Measurements from ENCODE around the gene LPP. TPM values are rescaled to one million over a fixed set of nuclear protein-coding genes. Genes with fewer than 3 reads are reported as not detected.

LPP gene
- total RNA-seq, 1 experiment from 2014 or later, result 20.4 TPM

DNA sequence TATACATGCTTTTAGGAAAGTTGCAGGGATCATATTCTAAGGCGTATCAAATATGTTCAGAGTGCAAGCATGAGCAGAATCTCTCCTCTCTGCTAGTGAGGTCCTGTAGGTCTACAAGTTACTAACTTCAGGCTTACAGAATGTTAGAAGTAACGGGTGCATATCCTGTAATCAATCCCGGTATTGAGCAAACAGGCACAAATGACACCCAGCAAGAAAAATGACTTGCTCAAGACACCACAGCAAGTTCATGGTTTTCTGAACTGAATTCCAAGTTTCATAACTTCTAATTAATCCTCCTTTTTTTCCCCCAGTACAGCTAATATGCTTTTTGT, 663.9 kb downstream of the LPP start:
- no peaks in the 10 kb centered on the region for H3F3A ChIP-seq (ENCODE audit: low read length, unreplicated experiment)
- BruUV-seq (replicated peaks), result no TSS peak
- no peak overlapping the region for H3K27ac ChIP-seq (ENCODE audit: low read length)
- DNase-seq (no peak), ATAC-seq (no peak)
- H3K9me2 ChIP-seq (replicated peaks; ENCODE audit: low read length), result no peaks in the 10 kb centered on the region
- no peaks in the 10 kb centered on the region for H3K27me3 ChIP-seq (ENCODE audit: low read length)
- H3K79me2 ChIP-seq (ENCODE audit: low read length), result no peaks in the 10 kb centered on the region
- no peaks in the 10 kb centered on the region for H3K36me3 ChIP-seq (ENCODE audit: low read depth, low read length)
- ChIA-PET POLR2A (ENCODE audit: unreplicated experiment) (no interaction called here), CTCF (no interaction called here)
- intact Hi-C loops (cut with micrococcal nuclease), result no loop called here
- H3K4me2 ChIP-seq (ENCODE audit: low read length), result no peak overlapping the region
- H3K9ac ChIP-seq (ENCODE audit: low read length), result no peak overlapping the region
- H3K9me3 ChIP-seq (ENCODE audit: low read length), result no peaks in the 10 kb centered on the region
- H2AFZ ChIP-seq (ENCODE audit: low read length), result no peak overlapping the region
- TF ChIP-seq EZH2 (IDR thresholded peaks at IDR 0.05; ENCODE audit: low read length, unreplicated experiment) (no peak), EZH2phosphoT487 (IDR thresholded peaks at IDR 0.05; ENCODE audit: borderline replicate concordance, low read length) (no peak)
- TF ChIP-seq, protein P1, sequence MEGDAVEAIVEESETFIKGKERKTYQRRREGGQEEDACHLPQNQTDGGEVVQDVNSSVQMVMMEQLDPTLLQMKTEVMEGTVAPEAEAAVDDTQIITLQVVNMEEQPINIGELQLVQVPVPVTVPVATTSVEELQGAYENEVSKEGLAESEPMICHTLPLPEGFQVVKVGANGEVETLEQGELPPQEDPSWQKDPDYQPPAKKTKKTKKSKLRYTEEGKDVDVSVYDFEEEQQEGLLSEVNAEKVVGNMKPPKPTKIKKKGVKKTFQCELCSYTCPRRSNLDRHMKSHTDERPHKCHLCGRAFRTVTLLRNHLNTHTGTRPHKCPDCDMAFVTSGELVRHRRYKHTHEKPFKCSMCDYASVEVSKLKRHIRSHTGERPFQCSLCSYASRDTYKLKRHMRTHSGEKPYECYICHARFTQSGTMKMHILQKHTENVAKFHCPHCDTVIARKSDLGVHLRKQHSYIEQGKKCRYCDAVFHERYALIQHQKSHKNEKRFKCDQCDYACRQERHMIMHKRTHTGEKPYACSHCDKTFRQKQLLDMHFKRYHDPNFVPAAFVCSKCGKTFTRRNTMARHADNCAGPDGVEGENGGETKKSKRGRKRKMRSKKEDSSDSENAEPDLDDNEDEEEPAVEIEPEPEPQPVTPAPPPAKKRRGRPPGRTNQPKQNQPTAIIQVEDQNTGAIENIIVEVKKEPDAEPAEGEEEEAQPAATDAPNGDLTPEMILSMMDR (conservative IDR thresholded peaks at IDR 0.05; ENCODE audit: low read depth, low read length), result no peak
- H4K20me1 ChIP-seq (ENCODE audit: low read length), result no peaks in the 10 kb centered on the region
- no peaks in the 10 kb centered on the region for H3K4me1 ChIP-seq (ENCODE audit: insufficient read depth, low read length)
- no peak overlapping the region for H3K4me3 ChIP-seq (ENCODE audit: low read length)

DNA sequence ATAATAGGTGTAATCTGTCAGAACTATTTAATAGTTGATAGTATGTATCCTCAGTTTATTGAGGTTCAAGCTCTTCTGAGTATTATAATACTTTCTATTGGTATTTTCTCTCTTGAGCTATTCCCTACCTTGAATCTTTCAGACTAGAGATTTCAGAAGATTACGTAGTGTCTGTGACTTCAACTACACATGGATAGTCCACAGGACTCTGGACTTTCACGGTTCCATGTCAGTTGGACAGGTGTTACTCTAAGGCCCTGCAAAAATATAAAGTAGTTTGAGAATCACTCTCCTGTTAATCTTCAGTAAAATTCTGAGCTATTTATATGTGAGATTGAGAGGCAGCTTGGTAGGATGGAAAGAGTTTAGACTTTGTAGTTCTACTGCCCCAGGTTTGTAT, 664.3 kb downstream of the LPP start:
- ChIA-PET POLR2A (ENCODE audit: unreplicated experiment) (no interaction called here), CTCF (no interaction called here)
- no peak overlapping the region for H2AFZ ChIP-seq (ENCODE audit: low read length)
- H3K4me1 ChIP-seq (ENCODE audit: insufficient read depth, low read length), result no peaks in the 10 kb centered on the region
- H4K20me1 ChIP-seq (ENCODE audit: low read length), result no peaks in the 10 kb centered on the region
- no TSS peak for BruUV-seq (replicated peaks)
- DNase-seq (no peak), ATAC-seq (no peak)
- H3K9me2 ChIP-seq (replicated peaks; ENCODE audit: low read length), result no peaks in the 10 kb centered on the region
- no peaks in the 10 kb centered on the region for H3K9me3 ChIP-seq (ENCODE audit: low read length)
- no peak overlapping the region for H3K9ac ChIP-seq (ENCODE audit: low read length)
- no peak overlapping the region for H3K4me2 ChIP-seq (ENCODE audit: low read length)
- TF ChIP-seq, protein P1 (conservative IDR thresholded peaks at IDR 0.05; ENCODE audit: low read depth, low read length), result no peak
- no peak for TF ChIP-seq EZH2 (IDR thresholded peaks at IDR 0.05; ENCODE audit: low read length, unreplicated experiment)
- TF ChIP-seq EZH2phosphoT487 (IDR thresholded peaks at IDR 0.05; ENCODE audit: borderline replicate concordance, low read length), result no peak
- no peak overlapping the region for H3K4me3 ChIP-seq (ENCODE audit: low read length)
- no peak overlapping the region for H3K27ac ChIP-seq (ENCODE audit: low read length)
- intact Hi-C loops (cut with micrococcal nuclease), result no loop called here
- H3K36me3 ChIP-seq (ENCODE audit: low read depth, low read length), result no peaks in the 10 kb centered on the region
- no peaks in the 10 kb centered on the region for H3F3A ChIP-seq (ENCODE audit: low read length, unreplicated experiment)
- H3K27me3 ChIP-seq (ENCODE audit: low read length), result no peaks in the 10 kb centered on the region
- no peaks in the 10 kb centered on the region for H3K79me2 ChIP-seq (ENCODE audit: low read length)

GRCh38 chr3:188819939-188820338, 666.0 kb downstream of the LPP start:
- Histone ChIP-seq H4K20me1 (ENCODE audit: low read length) (no peaks in the 10 kb centered on the region), H3K27ac (ENCODE audit: low read length) (no peak overlapping the region), H3K9me3 (ENCODE audit: low read length) (no peaks in the 10 kb centered on the region), H2AFZ (ENCODE audit: low read length) (no peak overlapping the region), H3K4me2 (ENCODE audit: low read length) (no peak overlapping the region), H3K36me3 (ENCODE audit: low read depth, low read length) (no peaks in the 10 kb centered on the region), H3K9ac (ENCODE audit: low read length) (no peak overlapping the region), H3F3A (ENCODE audit: low read length, unreplicated experiment) (no peaks in the 10 kb centered on the region), H3K4me1 (ENCODE audit: insufficient read depth, low read length) (no peaks in the 10 kb centered on the region), H3K9me2 (replicated peaks; ENCODE audit: low read length) (no peaks in the 10 kb centered on the region), H3K79me2 (ENCODE audit: low read length) (no peaks in the 10 kb centered on the region), H3K27me3 (ENCODE audit: low read length) (no peaks in the 10 kb centered on the region), H3K4me3 (ENCODE audit: low read length) (no peak overlapping the region)
- DNase-seq (no peak), ATAC-seq (no peak)
- BruUV-seq (replicated peaks), result no TSS peak
- CTCF ChIA-PET, result no interaction called here
- POLR2A ChIA-PET (ENCODE audit: unreplicated experiment), result interaction anchor here (0.5 kb wide), 1 partner anchor 174 kb away, joined by 5 read pairs; no protein-coding TSS in a partner anchor
- TF ChIP-seq EZH2phosphoT487 (IDR thresholded peaks at IDR 0.05; ENCODE audit: borderline replicate concordance, low read length) (no peak), EZH2 (IDR thresholded peaks at IDR 0.05; ENCODE audit: low read length, unreplicated experiment) (no peak)
- TF ChIP-seq, protein P1 (conservative IDR thresholded peaks at IDR 0.05; ENCODE audit: low read depth, low read length), result no peak
- intact Hi-C loops (cut with micrococcal nuclease), result no loop called here

All from PC-3 (cell line).